K562 (cell line): ENCODE measurements around the gene C2CD2L. TPM values are rescaled to one million over a fixed set of nuclear protein-coding genes. Genes with fewer than 3 reads are reported as not detected.

Source experiments
- CBX2 ChIP-seq: fragments of 200-600 bp; sonication (generic); IDR thresholded peaks from one replicate; pipeline ENCODE4 v1.6.1; 2012; ENCODE audit warnings: mild to moderate bottlenecking, low read length, inconsistent platforms; ENCODE audit not compliant: insufficient read depth, poor library complexity, severe bottlenecking
- DMBX1 ChIP-seq: fragments of 250-450 bp; sonication (Bioruptor Pico); IDR thresholded peaks from 2 replicates; pipeline ENCODE4 v1.8.0; 2022; ENCODE audit warnings: inconsistent platforms, mild to moderate bottlenecking, moderate library complexity, borderline replicate concordance
- HDAC8 ChIP-seq: fragments of 450-650 bp; IDR thresholded peaks from 2 replicates; pipeline ENCODE4 v1.6.1; 2016; ENCODE audit warnings: mild to moderate bottlenecking, missing genetic modification characterization, moderate library complexity, missing compliant biosample characterization
- HNRNPL ChIP-seq: fragments of 200-400 bp; formaldehyde crosslinking; IDR thresholded peaks from 2 replicates; pipeline ENCODE4 v1.6.1; 2017; ENCODE audit warnings: low read depth, mild to moderate bottlenecking, low read length
- HOXB6 ChIP-seq: fragments of 250-450 bp; sonication (Bioruptor Pico); IDR thresholded peaks from 2 replicates; pipeline ENCODE4 v1.5.1; 2022; ENCODE audit warnings: mild to moderate bottlenecking, borderline replicate concordance
- PCBP2 ChIP-seq: fragments of 200-400 bp; formaldehyde crosslinking; IDR thresholded peaks from 2 replicates; pipeline ENCODE4 v1.6.1; 2018; ENCODE audit warnings: low read length, low read depth, mild to moderate bottlenecking, moderate library complexity; ENCODE audit not compliant: poor library complexity, severe bottlenecking
- PTBP1 ChIP-seq: fragments of 200-400 bp; formaldehyde crosslinking; IDR thresholded peaks from 2 replicates; pipeline ENCODE4 v1.6.1; 2017; ENCODE audit warnings: low read depth, low read length
- SRSF7 ChIP-seq: fragments of 200-400 bp; formaldehyde crosslinking; optimal IDR thresholded peaks from 2 replicates; pipeline ENCODE3; 2017; ENCODE audit warnings: mild to moderate bottlenecking, low read depth, low read length
- TCFL5 ChIP-seq: fragments of 250-450 bp; sonication (Bioruptor Pico); conservative IDR thresholded peaks from 2 replicates; pipeline ENCODE4 v1.6.1; 2021; ENCODE audit warnings: mild to moderate bottlenecking, moderate library complexity, matching md5 sums
- TFAM ChIP-seq: fragments of 250-450 bp; sonication (Bioruptor Pico); conservative IDR thresholded peaks from 2 replicates; pipeline ENCODE4 v1.5.0; 2021; ENCODE audit warnings: mild to moderate bottlenecking, moderate library complexity
- ZNF224 ChIP-seq: sonication (generic); formaldehyde crosslinking; IDR thresholded peaks from 2 replicates; pipeline ENCODE4 v1.8.0; 2022; ENCODE audit warnings: mild to moderate bottlenecking, missing genetic modification reagents
- ZNF354B ChIP-seq: fragments of 250-450 bp; sonication (Bioruptor Pico); IDR thresholded peaks from 2 replicates; pipeline ENCODE4 v1.4.0; 2020
- ZNF408 ChIP-seq: fragments of 250-450 bp; sonication (Bioruptor Pico); IDR thresholded peaks from 2 replicates; pipeline ENCODE4 v1.4.0; 2020; ENCODE audit warnings: low read depth, mild to moderate bottlenecking, moderate library complexity
- polyA plus RNA-seq, 8 experiments: library from polyadenylated mRNA; depleted of rRNA in 4 of 8; stranded (reverse) in 5 of 8; unstranded in 3 of 8; fragments of >200 nt; fragmentation: Nextera tagmentation in 2 of 8; fragmentation: Illumina TruSeq in 1 of 8; extraction: Ambion mirVana in 2 of 8; extraction: Trizol in 1 of 8; gene quantifications; 2 replicates each; pipeline versions ENCODE4 v1.2.1 to v1.2.3, GENCODE V29; 2011 to 2014; ENCODE audit warnings: inconsistent platforms in 1 of 8, missing spikeins in 1 of 8
- total RNA-seq, 7 experiments: library from RNA; depleted of rRNA in 6 of 7; stranded (reverse); fragments of >200 nt in 6 of 7; fragmentation: Illumina TruSeq in 2 of 7; extraction: Trizol in 2 of 7; gene quantifications; 2 replicates each; pipeline versions ENCODE4 v1.2.1 to v1.2.3, GENCODE V29; 2011 to 2021; ENCODE audit warnings: low replicate concordance in 1 of 7
- TF ChIP-seq, protein P1 (sequence below): fragments of 450-650 bp; IDR thresholded peaks from 2 replicates; pipeline ENCODE4 v1.6.1; 2018; ENCODE audit not compliant: partially characterized antibody
- TF ChIP-seq, protein P2 (sequence below): IDR thresholded peaks from 2 replicates; pipeline ENCODE4 v1.6.1; 2011; ENCODE audit not compliant: insufficient read length; ENCODE audit errors: extremely low read depth
- TF ChIP-seq, protein P3 (sequence below): fragments of 250-450 bp; sonication (Bioruptor Pico); IDR thresholded peaks from 2 replicates; pipeline ENCODE4 v1.5.0; 2022; ENCODE audit warnings: mild to moderate bottlenecking
- TF ChIP-seq, protein P4 (sequence below): fragments of 250-450 bp; sonication (Bioruptor Pico); IDR thresholded peaks from 2 replicates; pipeline ENCODE4 v1.5.0; 2021
- TF ChIP-seq, protein P5 (sequence below): sonication (generic); formaldehyde crosslinking; IDR thresholded peaks from 2 replicates; pipeline ENCODE4 v1.8.0; 2022; ENCODE audit warnings: mild to moderate bottlenecking, low read depth, missing genetic modification reagents

Gene C2CD2L
- total and polyA plus RNA-seq, 9 of the 15 experiments (the other 6 are each of a cell fraction or from before 2014, with no cell fraction given): 0.66 to 41.2 (median 14.8) TPM

DNA sequence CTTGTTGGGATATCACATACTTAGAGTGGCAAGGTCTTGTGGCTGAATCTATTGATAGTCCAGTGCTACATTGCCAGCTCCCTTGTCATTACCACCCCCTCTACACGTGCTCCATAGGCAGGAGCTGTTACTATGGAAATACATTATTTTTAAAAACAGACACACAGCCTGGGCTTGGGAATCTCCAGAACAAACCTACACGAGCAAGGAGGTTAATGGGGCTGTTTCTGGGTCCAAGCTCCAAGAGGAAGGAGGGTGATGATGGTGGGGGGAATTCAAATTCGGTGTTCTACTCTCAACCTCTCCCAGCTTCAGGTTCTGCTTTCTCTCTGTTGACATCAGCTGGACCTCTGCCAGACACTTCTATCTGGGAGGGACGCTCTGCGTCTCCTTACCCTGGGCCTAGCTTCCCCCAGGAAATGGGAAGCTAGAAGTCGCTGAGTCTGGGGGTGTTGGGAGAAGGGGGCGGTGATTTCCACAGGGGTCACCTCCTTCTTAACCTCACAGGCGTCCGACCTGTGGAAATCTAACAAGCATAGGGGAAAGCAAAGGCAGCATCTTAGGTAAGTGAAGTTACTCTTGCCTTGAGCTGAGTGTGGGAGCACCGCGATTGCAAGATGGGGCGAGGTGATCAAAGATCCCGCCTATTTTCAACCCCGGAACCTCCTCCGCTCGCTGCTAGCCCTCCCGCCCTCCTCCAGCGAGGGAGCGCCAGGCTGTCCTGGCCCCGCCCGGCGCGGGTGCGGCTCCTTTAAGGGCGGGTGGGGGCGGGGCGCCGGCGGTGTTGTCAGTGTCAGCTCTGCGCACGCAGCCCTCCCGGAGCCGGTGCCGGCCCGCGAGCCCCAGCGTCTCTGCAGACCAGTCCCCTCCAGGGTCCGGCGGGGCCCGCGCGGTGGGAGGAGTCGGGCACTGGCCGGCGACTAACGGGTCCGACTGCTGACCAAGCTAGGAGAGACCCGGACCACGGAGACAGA, at the start of gene C2CD2L (continued):
- TF ChIP-seq DMBX1 (0 out of 2 replicates have a peak, but pooled peaks have one; percentile 36), HDAC8 (tag) (no peak), TCFL5 (no peak), ZNF224 (CRISPR knock-in tag) (no peak), CBX2 (no peak), HNRNPL (no peak), ZNF408 (CRISPR knock-in tag) (no peak), HOXB6 (CRISPR knock-in tag) (no peak), PTBP1 (0 out of 2 replicates have a peak, but pooled peaks have one; percentile 9), PCBP2 (no peak), SRSF7 (no peak), TFAM (CRISPR knock-in tag) (no peak), ZNF354B (CRISPR knock-in tag) (no peak)
- TF ChIP-seq, protein P1, sequence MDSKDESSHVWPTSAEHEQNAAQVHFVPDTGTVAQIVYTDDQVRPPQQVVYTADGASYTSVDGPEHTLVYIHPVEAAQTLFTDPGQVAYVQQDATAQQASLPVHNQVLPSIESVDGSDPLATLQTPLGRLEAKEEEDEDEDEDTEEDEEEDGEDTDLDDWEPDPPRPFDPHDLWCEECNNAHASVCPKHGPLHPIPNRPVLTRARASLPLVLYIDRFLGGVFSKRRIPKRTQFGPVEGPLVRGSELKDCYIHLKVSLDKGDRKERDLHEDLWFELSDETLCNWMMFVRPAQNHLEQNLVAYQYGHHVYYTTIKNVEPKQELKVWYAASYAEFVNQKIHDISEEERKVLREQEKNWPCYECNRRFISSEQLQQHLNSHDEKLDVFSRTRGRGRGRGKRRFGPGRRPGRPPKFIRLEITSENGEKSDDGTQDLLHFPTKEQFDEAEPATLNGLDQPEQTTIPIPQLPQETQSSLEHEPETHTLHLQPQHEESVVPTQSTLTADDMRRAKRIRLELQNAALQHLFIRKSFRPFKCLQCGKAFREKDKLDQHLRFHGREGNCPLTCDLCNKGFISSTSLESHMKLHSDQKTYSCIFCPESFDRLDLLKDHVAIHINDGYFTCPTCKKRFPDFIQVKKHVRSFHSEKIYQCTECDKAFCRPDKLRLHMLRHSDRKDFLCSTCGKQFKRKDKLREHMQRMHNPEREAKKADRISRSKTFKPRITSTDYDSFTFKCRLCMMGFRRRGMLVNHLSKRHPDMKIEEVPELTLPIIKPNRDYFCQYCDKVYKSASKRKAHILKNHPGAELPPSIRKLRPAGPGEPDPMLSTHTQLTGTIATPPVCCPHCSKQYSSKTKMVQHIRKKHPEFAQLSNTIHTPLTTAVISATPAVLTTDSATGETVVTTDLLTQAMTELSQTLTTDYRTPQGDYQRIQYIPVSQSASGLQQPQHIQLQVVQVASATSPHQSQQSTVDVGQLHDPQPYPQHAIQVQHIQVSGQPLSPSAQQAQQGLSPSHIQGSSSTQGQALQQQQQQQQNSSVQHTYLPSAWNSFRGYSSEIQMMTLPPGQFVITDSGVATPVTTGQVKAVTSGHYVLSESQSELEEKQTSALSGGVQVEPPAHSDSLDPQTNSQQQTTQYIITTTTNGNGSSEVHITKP: peak; percentile 87
- TF ChIP-seq, protein P2, sequence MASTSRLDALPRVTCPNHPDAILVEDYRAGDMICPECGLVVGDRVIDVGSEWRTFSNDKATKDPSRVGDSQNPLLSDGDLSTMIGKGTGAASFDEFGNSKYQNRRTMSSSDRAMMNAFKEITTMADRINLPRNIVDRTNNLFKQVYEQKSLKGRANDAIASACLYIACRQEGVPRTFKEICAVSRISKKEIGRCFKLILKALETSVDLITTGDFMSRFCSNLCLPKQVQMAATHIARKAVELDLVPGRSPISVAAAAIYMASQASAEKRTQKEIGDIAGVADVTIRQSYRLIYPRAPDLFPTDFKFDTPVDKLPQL: no peak
- TF ChIP-seq, protein P3, sequence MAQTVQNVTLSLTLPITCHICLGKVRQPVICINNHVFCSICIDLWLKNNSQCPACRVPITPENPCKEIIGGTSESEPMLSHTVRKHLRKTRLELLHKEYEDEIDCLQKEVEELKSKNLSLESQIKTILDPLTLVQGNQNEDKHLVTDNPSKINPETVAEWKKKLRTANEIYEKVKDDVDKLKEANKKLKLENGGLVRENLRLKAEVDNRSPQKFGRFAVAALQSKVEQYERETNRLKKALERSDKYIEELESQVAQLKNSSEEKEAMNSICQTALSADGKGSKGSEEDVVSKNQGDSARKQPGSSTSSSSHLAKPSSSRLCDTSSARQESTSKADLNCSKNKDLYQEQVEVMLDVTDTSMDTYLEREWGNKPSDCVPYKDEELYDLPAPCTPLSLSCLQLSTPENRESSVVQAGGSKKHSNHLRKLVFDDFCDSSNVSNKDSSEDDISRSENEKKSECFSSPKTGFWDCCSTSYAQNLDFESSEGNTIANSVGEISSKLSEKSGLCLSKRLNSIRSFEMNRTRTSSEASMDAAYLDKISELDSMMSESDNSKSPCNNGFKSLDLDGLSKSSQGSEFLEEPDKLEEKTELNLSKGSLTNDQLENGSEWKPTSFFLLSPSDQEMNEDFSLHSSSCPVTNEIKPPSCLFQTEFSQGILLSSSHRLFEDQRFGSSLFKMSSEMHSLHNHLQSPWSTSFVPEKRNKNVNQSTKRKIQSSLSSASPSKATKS (CRISPR knock-in tag): no peak
- TF ChIP-seq, protein P4, sequence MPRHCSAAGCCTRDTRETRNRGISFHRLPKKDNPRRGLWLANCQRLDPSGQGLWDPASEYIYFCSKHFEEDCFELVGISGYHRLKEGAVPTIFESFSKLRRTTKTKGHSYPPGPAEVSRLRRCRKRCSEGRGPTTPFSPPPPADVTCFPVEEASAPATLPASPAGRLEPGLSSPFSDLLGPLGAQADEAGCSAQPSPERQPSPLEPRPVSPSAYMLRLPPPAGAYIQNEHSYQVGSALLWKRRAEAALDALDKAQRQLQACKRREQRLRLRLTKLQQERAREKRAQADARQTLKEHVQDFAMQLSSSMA (CRISPR knock-in tag): no peak
- TF ChIP-seq, protein P5, sequence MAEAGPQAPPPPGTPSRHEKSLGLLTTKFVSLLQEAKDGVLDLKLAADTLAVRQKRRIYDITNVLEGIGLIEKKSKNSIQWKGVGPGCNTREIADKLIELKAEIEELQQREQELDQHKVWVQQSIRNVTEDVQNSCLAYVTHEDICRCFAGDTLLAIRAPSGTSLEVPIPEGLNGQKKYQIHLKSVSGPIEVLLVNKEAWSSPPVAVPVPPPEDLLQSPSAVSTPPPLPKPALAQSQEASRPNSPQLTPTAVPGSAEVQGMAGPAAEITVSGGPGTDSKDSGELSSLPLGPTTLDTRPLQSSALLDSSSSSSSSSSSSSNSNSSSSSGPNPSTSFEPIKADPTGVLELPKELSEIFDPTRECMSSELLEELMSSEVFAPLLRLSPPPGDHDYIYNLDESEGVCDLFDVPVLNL: no peak
